Medulla oblongata (tissue), 1 donor: ENCODE measurements around the gene ZNFX1.

ENCODE experiments used
- DNase-seq: peaks from one replicate; pipeline ENCODE4 v3.0.0-alpha.2; 2015; ENCODE audit errors: extremely low spot score

ZNFX1 gene

GRCh38 chr20:49292010-49292409 lies 14.2 kb upstream of the ZNFX1 start:
- DNase-seq = no peak

- DNase-seq = no peak
These were observed 13.3 kb upstream of the ZNFX1 start for GRCh38 chr20:49291200-49291599.

GRCh38 chr20:49290608-49291191 lies 12.8 kb upstream of the ZNFX1 start:
- DNase-seq = no peak

- no peak for DNase-seq
These were observed 11.2 kb upstream of the ZNFX1 start for GRCh38 chr20:49288784-49289696.

- DNase-seq = no peak
These were observed 10.4 kb upstream of the ZNFX1 start for GRCh38 chr20:49288250-49288751.

- no peak for DNase-seq
These were observed 9.8 kb upstream of the ZNFX1 start for GRCh38 chr20:49287555-49288249.

GRCh38 chr20:49286689-49287551 lies 9.1 kb upstream of the ZNFX1 start:
- DNase-seq = no peak

- no peak for DNase-seq
These were observed 8.1 kb upstream of the ZNFX1 start for GRCh38 chr20:49285813-49286494.

GRCh38 chr20:49285233-49285668 lies 7.4 kb upstream of the ZNFX1 start:
- no peak for DNase-seq

GRCh38 chr20:49284818-49285217 lies 7.0 kb upstream of the ZNFX1 start:
- no peak for DNase-seq

GRCh38 chr20:49283703-49284625 lies 6.1 kb upstream of the ZNFX1 start:
- no peak for DNase-seq

- DNase-seq = no peak
These were observed 5.4 kb upstream of the ZNFX1 start for GRCh38 chr20:49283176-49283702.

- DNase-seq = no peak
These were observed 4.8 kb upstream of the ZNFX1 start for GRCh38 chr20:49282584-49283171.

- DNase-seq = no peak
These were observed 4.1 kb upstream of the ZNFX1 start for GRCh38 chr20:49281913-49282467.

- DNase-seq = no peak
These were observed 3.4 kb upstream of the ZNFX1 start for GRCh38 chr20:49281059-49281912.

- DNase-seq = no peak
These were observed 2.7 kb upstream of the ZNFX1 start for GRCh38 chr20:49280463-49281058.

GRCh38 chr20:49279677-49280462 lies 2.0 kb upstream of the ZNFX1 start:
- no peak for DNase-seq
